Large intestine (tissue), 3 donors: Measurements from ENCODE around the gene SLC9C2. TPM values are rescaled to one million over a fixed set of nuclear protein-coding genes. Genes with fewer than 3 reads are reported as not detected.

Experiments used
- DNase-seq, 2 donors: peaks; one replicate each; pipeline versions ENCODE4 v3.0.0 to v3.0.0-alpha.2; 2013
- H3K27ac ChIP-seq: one replicate; pipeline ENCODE4 v1.5.1; 2013; ENCODE audit warnings: low read length
- H3K27me3 ChIP-seq: 2 replicates; pipeline ENCODE4 v1.6.1; 2013; ENCODE audit warnings: low read length; ENCODE audit not compliant: control insufficient read depth, insufficient read depth
- H3K36me3 ChIP-seq: 2 replicates; pipeline ENCODE4 v1.6.1; 2013; ENCODE audit warnings: low read length; ENCODE audit not compliant: control insufficient read depth, insufficient read depth
- H3K4me1 ChIP-seq: one replicate; pipeline ENCODE4 v1.6.1; 2013; ENCODE audit warnings: low read length; ENCODE audit not compliant: control insufficient read depth, insufficient read depth
- H3K4me3 ChIP-seq: one replicate; pipeline ENCODE4 v1.5.1; 2013; ENCODE audit warnings: low read length
- H3K9me3 ChIP-seq: one replicate; pipeline ENCODE4 v1.6.1; 2013; ENCODE audit warnings: mild to moderate bottlenecking, low read depth, low read length, moderate library complexity; ENCODE audit not compliant: control insufficient read depth
- WGBS: methylation state at CpG from one replicate; pipeline ENCODE4 v1.1.5; 2013; ENCODE audit warnings: low lambda C conversion rate; ENCODE audit not compliant: insufficient coverage; 5-methylcytosine and 5-hydroxymethylcytosine counted together
- polyA plus RNA-seq: library from polyadenylated mRNA; unstranded; fragments of 120-200 nt; gene quantifications from one replicate; pipeline ENCODE4 v1.2.1, GENCODE V29; 2013

The SLC9C2 gene
- polyA plus RNA-seq, 1 donor = 0.06 TPM

GRCh38 chr1:173555651-173556305, 47.1 kb downstream of the SLC9C2 start:
- no peaks in the 10 kb centered on the region for H3K36me3 ChIP-seq
- H3K4me1 ChIP-seq = no peaks in the 10 kb centered on the region
- H3K4me3 ChIP-seq = no peak overlapping the region
- no peak overlapping the region for H3K27ac ChIP-seq
- no peaks in the 10 kb centered on the region for H3K27me3 ChIP-seq
- H3K9me3 ChIP-seq = no peaks in the 10 kb centered on the region
- 60% methylated on average over 1 of the region's 5 CpGs for WGBS
- DNase-seq = no peak

DNA sequence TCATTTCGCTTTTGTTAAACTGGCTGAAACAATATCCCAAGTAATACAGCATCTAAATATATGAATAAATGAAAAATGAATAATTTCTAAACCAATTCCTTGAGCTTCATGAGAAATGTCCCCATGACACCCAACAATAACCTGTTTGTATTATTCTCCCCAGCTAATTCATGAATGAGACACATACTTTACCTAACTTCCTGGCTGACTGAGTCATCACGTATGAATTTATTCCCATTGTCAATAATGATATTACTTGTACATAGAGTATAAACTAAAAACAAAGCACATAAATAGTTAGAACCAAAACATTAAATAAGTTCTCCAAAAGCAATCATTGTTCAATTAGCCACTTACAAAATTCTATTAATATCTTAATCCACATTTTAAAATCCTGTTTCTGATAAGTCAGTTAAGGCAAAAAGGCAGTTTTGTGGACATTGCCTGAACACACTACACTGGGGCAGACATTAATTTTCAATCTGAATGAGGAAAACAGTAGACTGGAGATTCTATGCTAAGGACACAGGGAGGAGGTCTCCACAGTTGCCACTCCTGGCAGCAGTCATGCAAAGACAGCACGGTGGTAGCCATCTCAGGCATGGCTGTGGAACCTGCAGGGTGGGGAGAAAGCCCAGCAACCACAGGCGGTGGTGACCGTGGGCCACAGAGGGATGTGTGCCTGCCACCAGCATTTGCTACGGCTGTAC, 48.2 kb downstream of the SLC9C2 start:
- Histone ChIP-seq H3K27me3 (no peaks in the 10 kb centered on the region), H3K4me3 (no peak overlapping the region), H3K36me3 (no peaks in the 10 kb centered on the region), H3K9me3 (no peaks in the 10 kb centered on the region), H3K4me1 (no peaks in the 10 kb centered on the region), H3K27ac (no peak overlapping the region)
- DNase-seq = no peak
- WGBS = 73% methylated on average over 2 of the region's 6 CpGs

DNA sequence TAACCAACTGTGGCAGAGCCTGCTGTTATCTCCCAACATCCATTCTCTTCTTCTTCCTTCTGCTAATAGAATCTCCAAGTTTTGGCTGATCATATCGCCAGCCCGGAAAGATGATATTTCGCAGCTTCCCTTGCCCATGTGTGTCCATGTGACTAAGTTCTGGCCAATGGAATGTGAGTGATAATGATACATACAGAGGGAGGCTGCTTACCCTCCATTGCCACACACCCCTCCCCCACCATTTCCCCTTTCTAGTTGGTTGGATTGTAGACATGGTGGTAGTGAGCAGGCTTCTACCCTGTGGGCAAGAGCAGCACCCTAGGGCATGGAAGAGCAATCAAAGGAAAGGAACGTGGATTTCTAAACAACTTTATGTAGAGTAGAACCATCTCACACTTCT, 48.8 kb downstream of the SLC9C2 start:
- H3K36me3 ChIP-seq = no peaks in the 10 kb centered on the region
- H3K9me3 ChIP-seq = no peaks in the 10 kb centered on the region
- no peaks in the 10 kb centered on the region for H3K27me3 ChIP-seq
- no peaks in the 10 kb centered on the region for H3K4me1 ChIP-seq
- no CpG with 5 or more reads among the region's 4 CpGs for WGBS
- no peak for DNase-seq
- H3K27ac ChIP-seq = no peak overlapping the region
- no peak overlapping the region for H3K4me3 ChIP-seq

DNA sequence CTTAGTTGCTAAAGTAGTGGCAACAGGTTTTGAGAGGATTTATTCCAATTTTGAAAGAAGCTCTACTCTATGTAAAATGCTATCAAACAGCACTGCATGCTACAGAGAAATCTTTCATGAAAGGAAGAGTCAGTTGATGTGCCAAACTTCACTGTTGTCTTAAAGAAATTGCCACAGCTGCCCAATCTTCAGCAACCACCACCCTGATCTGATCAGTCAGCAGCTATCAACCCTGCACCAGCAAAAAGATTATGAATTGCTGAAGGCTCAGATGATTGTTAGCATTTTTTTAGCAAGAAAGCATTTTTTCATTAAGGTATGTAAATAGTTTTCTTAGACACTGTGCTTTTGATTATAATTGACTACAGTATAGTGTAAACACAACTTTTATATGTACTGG, 49.6 kb downstream of the SLC9C2 start:
- no peak for DNase-seq
- Histone ChIP-seq H3K27me3 (no peaks in the 10 kb centered on the region), H3K9me3 (no peaks in the 10 kb centered on the region), H3K4me1 (no peaks in the 10 kb centered on the region), H3K36me3 (no peaks in the 10 kb centered on the region), H3K4me3 (no peak overlapping the region), H3K27ac (no peak overlapping the region)

DNA sequence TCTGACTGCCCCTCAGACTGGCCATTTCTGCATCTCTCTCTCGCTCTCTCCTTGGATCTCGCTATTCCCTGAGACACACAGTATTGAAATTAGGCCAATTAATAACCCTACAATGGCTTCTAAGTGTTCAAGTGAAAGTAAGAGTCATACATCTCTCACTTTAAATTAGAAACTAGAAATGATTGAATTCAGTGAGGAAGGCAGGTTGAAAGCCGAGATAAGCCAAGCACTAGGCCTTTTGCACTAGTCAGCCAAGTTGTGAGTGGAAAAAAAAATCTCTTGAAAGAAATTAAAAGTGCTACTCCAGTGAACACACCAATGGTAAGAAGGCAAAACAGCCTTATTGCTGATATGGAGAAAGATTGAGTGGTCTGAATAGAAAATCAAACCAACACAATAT, 51.2 kb downstream of the SLC9C2 start:
- H3K9me3 ChIP-seq = no peaks in the 10 kb centered on the region
- H3K27me3 ChIP-seq = no peaks in the 10 kb centered on the region
- DNase-seq = no peak
- no peaks in the 10 kb centered on the region for H3K4me1 ChIP-seq
- no CpG with 5 or more reads among the region's 3 CpGs for WGBS
- no peaks in the 10 kb centered on the region for H3K36me3 ChIP-seq
- no peak overlapping the region for H3K4me3 ChIP-seq
- no peak overlapping the region for H3K27ac ChIP-seq

GRCh38 chr1:173549813-173550212, 53.1 kb downstream of the SLC9C2 start:
- WGBS = no CpG with 5 or more reads among the region's 2 CpGs

DNA sequence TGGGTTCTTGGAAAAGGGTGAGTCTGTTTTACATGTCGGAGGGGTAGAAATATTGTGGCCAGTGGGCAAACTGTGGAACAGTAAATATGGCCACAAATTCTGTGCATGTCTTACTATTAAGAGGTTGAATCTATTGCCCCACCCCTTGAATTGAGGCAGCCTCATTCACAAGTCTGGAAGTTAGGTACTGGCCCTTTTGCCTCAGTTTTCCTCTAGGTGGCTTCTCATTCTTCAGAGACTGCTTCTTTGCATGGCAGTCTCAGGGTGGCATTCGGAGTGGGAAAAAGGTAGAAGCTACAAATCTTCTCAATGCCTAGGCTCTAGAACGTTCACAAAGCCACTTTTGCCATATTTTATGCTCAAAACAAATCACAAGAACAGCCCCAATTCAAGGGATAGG, 57.2 kb downstream of the SLC9C2 start:
- no peak overlapping the region for H3K4me3 ChIP-seq
- WGBS = no CpG with 5 or more reads among the region's 3 CpGs

More at GRCh38 chr1:173549813-173550212, 53.1 kb downstream of the SLC9C2 start:
- Histone ChIP-seq H3K27me3 (no peaks in the 10 kb centered on the region), H3K36me3 (no peaks in the 10 kb centered on the region), H3K27ac (no peak overlapping the region), H3K4me1 (no peaks in the 10 kb centered on the region), H3K9me3 (no peaks in the 10 kb centered on the region), H3K4me3 (no peak overlapping the region)
- no peak for DNase-seq

GRCh38 chr1:173536223-173536622, 66.6 kb downstream of the SLC9C2 start:
- H3K4me1 ChIP-seq = no peaks in the 10 kb centered on the region
- H3K36me3 ChIP-seq = no peaks in the 10 kb centered on the region
- no peaks in the 10 kb centered on the region for H3K9me3 ChIP-seq
- DNase-seq = no peak
- H3K27ac ChIP-seq = no peak overlapping the region
- peaks cover 3% of the 10 kb centered on the region for H3K27me3 ChIP-seq
- H3K4me3 ChIP-seq = no peak overlapping the region

More for the DNA sequence above, 57.2 kb downstream of the SLC9C2 start:
- Histone ChIP-seq H3K9me3 (no peaks in the 10 kb centered on the region), H3K4me1 (no peaks in the 10 kb centered on the region), H3K27me3 (no peaks in the 10 kb centered on the region), H3K27ac (no peak overlapping the region), H3K36me3 (no peaks in the 10 kb centered on the region)
- no peak for DNase-seq

DNA sequence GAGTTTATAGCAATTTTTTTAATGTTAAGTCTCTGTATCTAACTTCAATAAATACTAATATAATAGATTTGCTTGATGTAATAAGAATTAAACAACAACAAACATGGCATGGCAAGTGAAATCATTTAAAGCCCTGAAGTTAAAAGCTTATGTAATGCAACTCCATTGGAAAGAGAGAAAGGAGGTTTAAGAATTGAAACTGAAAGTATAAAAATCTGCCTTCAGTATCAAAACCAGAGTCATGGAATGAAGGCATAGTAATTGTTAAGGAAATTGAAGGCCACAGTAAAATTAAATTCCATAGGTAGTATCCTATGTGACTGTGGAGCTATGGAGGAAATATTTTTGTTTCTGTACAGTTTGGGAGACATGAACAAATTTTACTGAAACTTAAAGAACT, 70.6 kb downstream of the SLC9C2 start:
- no peaks in the 10 kb centered on the region for H3K36me3 ChIP-seq
- no peaks in the 10 kb centered on the region for H3K9me3 ChIP-seq
- DNase-seq = no peak
- H3K4me1 ChIP-seq = no peaks in the 10 kb centered on the region
- no peak overlapping the region for H3K4me3 ChIP-seq
- H3K27ac ChIP-seq = no peak overlapping the region
- H3K27me3 ChIP-seq = peaks cover 3% of the 10 kb centered on the region

DNA sequence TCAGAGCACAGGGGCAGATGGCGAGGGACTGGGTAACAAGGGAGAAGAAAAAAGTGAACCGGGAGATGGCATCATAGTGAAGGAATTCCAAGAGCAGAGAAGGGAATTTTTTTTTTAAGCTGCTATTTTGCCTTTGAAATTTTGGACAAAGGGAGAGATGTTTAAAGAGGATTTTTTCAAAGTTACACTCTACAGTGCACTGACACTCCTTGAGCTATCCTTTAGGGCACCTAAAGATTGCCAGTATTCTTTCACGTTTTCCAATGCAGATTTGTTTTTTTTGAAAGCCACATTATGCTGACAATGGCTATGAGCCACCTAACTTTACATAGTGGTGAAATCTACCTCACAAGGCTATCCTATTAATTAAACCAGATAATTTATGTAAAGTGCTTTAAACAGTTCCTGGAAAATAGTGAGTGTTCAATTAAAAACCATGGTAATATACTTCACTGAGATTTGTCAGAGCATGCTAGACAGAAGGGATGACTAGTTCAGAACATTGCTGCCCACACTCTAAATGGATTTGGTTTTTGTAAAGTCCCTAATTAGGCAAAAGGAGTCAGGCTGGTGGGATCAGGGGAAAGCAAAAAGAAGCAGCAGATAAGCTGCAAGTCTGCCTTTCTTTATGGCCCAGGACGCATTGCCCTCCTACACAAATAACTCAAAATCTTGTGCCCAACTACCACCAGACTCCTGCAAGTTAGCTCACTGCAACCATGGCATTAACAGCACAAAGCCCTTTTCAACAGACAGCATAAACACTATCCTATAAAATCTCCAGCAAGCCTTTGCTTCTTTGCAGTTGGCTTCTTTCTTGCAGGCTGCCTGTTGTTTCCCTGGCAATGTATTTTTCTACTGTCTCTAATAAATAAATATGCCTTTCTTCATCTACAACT, 71.8 kb downstream of the SLC9C2 start:
- Histone ChIP-seq H3K9me3 (no peaks in the 10 kb centered on the region), H3K4me1 (no peaks in the 10 kb centered on the region), H3K27ac (no peak overlapping the region), H3K27me3 (peaks cover 3% of the 10 kb centered on the region), H3K4me3 (no peak overlapping the region), H3K36me3 (no peaks in the 10 kb centered on the region)
- no peak for DNase-seq
- WGBS = 69% methylated on average over 2 of the region's 4 CpGs
